ENCODE data around the gene AFF4. TPM values are rescaled to one million over a fixed set of nuclear protein-coding genes. Genes with fewer than 3 reads are reported as not detected.
"Not testable (repeated sequence)": the region's sequence is repeated elsewhere in the genome, so short reads cannot be mapped to it uniquely, and the experiment has no call there.

The AFF4 gene
- total RNA-seq, 1 donor from 2014 or later, result 25.8 TPM

- H3K36me3 ChIP-seq (ENCODE audit: control insufficient read depth, insufficient read depth, low read length), result peaks cover 15% of the 10 kb centered on the region
- DNase-seq (ENCODE audit: low read depth), result no peak
- FAIRE-seq, result no peak
Observed at GRCh38 chr5:132953710-132954109, 9.7 kb downstream of the AFF4 start.

GRCh38 chr5:132952829-132953228 lies 10.6 kb downstream of the AFF4 start:
- H3K4me3 ChIP-seq (ENCODE audit: low read depth, low read length), result no peak overlapping the region
- TF ChIP-seq CTCF (IDR thresholded peaks at IDR 0.05; ENCODE audit: insufficient read depth, low read length, severe bottlenecking), result no peak
- FAIRE-seq (no peak), DNase-seq (ENCODE audit: low read depth) (no peak)
- H3K36me3 ChIP-seq (ENCODE audit: control insufficient read depth, insufficient read depth, low read length), result peaks cover 15% of the 10 kb centered on the region
- H3K27me3 ChIP-seq (ENCODE audit: control insufficient read depth, insufficient read depth, low read length), result no peaks in the 10 kb centered on the region

More at GRCh38 chr5:132953710-132954109, 9.7 kb downstream of the AFF4 start:
- H3K27me3 ChIP-seq (ENCODE audit: control insufficient read depth, insufficient read depth, low read length), result no peaks in the 10 kb centered on the region
- TF ChIP-seq CTCF (IDR thresholded peaks at IDR 0.05; ENCODE audit: insufficient read depth, low read length, severe bottlenecking), result no peak
- H3K4me3 ChIP-seq (ENCODE audit: low read depth, low read length), result no peak overlapping the region

- no peaks in the 10 kb centered on the region for H3K27me3 ChIP-seq (ENCODE audit: control insufficient read depth, insufficient read depth, low read length)
- TF ChIP-seq CTCF (IDR thresholded peaks at IDR 0.05; ENCODE audit: insufficient read depth, low read length, severe bottlenecking), result no peak
- H3K36me3 ChIP-seq (ENCODE audit: control insufficient read depth, insufficient read depth, low read length), result peaks cover 13% of the 10 kb centered on the region
- FAIRE-seq (no peak), DNase-seq (ENCODE audit: low read depth) (no peak)
- H3K4me3 ChIP-seq (ENCODE audit: low read depth, low read length), result no peak overlapping the region
Observed at GRCh38 chr5:132951897-132952296, 11.5 kb downstream of the AFF4 start.

GRCh38 chr5:132949136-132949535 lies 14.3 kb downstream of the AFF4 start:
- DNase-seq (ENCODE audit: low read depth), result no peak
- TF ChIP-seq CTCF (IDR thresholded peaks at IDR 0.05; ENCODE audit: insufficient read depth, low read length, severe bottlenecking), result no peak
- no peak for FAIRE-seq
- H3K27me3 ChIP-seq (ENCODE audit: control insufficient read depth, insufficient read depth, low read length), result no peaks in the 10 kb centered on the region
- no peak overlapping the region for H3K4me3 ChIP-seq (ENCODE audit: low read depth, low read length)
- H3K36me3 ChIP-seq (ENCODE audit: control insufficient read depth, insufficient read depth, low read length), result peaks cover 4% of the 10 kb centered on the region

GRCh38 chr5:132947671-132948070 lies 15.8 kb downstream of the AFF4 start:
- TF ChIP-seq CTCF (IDR thresholded peaks at IDR 0.05; ENCODE audit: insufficient read depth, low read length, severe bottlenecking), result no peak
- FAIRE-seq (no peak), DNase-seq (ENCODE audit: low read depth) (no peak)
- peaks cover under 1% of the 10 kb centered on the region for H3K36me3 ChIP-seq (ENCODE audit: control insufficient read depth, insufficient read depth, low read length)
- H3K4me3 ChIP-seq (ENCODE audit: low read depth, low read length), result no peak overlapping the region
- H3K27me3 ChIP-seq (ENCODE audit: control insufficient read depth, insufficient read depth, low read length), result no peaks in the 10 kb centered on the region

- not testable (repeated sequence) for DNase-seq (ENCODE audit: low read depth); FAIRE-seq
Observed at GRCh38 chr5:132945315-132945714, 18.1 kb downstream of the AFF4 start.

More at GRCh38 chr5:132945315-132945714, 18.1 kb downstream of the AFF4 start:
- not testable (repeated sequence) for H3K4me3 ChIP-seq (ENCODE audit: low read depth, low read length); H3K27me3 ChIP-seq (ENCODE audit: control insufficient read depth, insufficient read depth, low read length); H3K36me3 ChIP-seq (ENCODE audit: control insufficient read depth, insufficient read depth, low read length)

Data from bronchial epithelial cell (primary cell).